Measurements from ENCODE around the gene CLEC4A.
"Not testable (repeated sequence)": the region's sequence is repeated elsewhere in the genome, so short reads cannot be mapped to it uniquely, and the experiment has no call there.

The CLEC4A gene

GRCh38 chr12:8123124-8123912 is at the start of gene CLEC4A:
CLEC4A (plus strand) TSS chr12:8123617; CDS start chr12:8123879, 262 bp downstream.
- DNase-seq = no peak

DNA sequence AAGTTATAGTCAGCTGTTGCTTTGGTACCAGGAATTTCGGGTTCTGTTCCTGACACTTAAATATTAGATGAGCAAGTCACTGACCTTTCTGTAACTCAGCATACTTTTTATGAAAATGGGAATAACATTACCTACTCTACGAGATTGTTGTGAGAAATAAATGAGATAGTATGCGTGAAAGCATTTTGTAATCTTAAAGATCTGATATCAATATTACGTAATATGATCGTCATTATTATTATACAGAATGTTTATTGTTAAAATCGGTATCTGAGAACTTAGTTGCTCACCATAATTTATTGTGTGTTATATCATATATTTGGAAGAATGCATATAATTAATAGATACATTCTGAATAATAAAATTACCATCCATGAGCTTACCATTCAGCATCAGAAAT is 47.5 kb upstream of the CLEC4A start:
- no peak for DNase-seq

GRCh38 chr12:8076366-8076765 is 47.1 kb upstream of the CLEC4A start:
- DNase-seq = no peak

DNA sequence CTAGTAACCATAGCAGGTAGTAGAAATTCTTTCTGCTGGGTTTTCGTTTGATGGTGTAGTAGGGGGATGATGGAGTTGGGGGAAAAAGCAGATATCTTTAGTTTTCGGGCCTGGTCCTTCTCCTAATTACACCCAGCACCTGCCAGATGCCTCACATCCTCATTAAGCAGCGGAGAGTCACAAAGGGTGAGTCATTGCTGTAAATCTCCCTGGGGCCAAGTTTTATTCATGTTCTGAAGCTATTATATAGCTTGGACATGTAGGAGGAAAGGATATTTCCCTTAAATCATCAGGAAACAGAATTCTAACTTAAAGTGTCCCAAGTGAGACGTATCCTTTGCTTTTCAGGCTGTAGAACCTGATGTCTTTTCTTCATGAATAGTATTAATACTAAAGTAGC is 46.2 kb upstream of the CLEC4A start:
- DNase-seq = peak; percentile 13

DNA sequence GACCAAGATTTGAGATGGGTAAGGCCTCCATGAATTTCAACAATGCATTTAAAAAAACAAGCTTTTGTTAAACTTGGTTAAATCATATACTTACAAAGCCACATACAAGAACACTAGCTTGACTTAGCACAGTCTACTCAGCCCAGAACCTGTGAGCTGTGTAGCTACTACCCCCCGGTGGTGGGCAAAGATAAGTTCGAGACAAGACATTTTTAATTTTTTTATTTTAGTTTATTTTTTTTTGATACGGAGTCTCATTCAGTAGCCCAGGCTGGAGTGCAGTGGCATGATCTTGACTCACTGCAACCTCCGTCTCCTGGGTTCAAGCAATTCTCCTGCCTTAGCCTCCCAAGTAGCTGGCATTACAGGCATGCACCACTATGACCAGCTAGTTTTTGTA is 45.0 kb upstream of the CLEC4A start:
- peak; percentile 42 for DNase-seq

GRCh38 chr12:8078916-8079315 is 44.5 kb upstream of the CLEC4A start:
- DNase-seq = no peak

GRCh38 chr12:8080120-8080519 is 43.3 kb upstream of the CLEC4A start:
- DNase-seq = no peak

- peak; percentile 31 for DNase-seq
Measured at GRCh38 chr12:8081251-8081920, 42.0 kb upstream of the CLEC4A start.

GRCh38 chr12:8082808-8083100 is 40.7 kb upstream of the CLEC4A start:
- DNase-seq = no peak

DNA sequence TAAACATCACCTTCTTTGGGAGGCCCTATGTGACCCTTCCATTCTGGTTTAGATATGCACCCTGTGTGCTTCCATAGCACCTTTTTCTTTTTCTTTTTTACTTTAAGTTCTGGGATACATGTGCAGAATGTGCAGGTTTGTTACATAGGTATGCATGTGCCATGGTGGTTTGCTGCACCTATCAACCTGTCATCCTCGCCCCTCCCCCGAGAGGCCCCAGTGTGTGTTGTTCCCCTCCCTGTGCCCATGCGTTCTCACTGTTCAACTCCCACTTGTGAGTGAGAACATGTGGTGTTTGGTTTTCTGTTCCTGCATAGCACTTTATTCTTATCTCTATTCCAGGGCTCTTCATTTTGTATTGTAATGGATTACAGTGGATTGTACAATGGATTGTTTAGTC is 39.1 kb upstream of the CLEC4A start:
- DNase-seq = not testable (repeated sequence)

- DNase-seq = no peak
Measured at GRCh38 chr12:8087666-8088065, 35.8 kb upstream of the CLEC4A start.

DNA sequence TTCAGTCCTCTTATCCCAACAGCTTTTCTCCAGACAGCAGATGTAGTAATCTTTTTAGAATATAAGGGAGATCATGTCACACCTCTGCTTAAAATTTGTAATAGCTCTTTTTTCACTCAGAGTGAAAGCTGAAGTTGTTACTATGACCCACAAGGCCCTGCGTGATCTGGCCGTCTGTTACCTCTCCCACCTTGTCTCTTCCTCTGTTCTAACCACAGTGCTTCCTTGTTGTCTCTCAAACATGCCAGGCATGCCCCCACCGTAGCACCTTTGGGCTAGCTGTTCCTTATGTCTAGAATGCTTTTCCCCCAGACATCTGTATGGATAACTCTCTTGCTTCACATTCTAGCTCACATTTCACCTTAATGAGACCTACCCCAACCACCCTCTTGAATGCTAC is 34.8 kb upstream of the CLEC4A start:
- DNase-seq = no peak

- DNase-seq = not testable (repeated sequence)
Measured at GRCh38 chr12:8089277-8089676, 34.1 kb upstream of the CLEC4A start.

- DNase-seq = no peak
Measured at GRCh38 chr12:8089716-8090115, 33.7 kb upstream of the CLEC4A start.

GRCh38 chr12:8093291-8093690 is 30.1 kb upstream of the CLEC4A start:
- DNase-seq = no peak

GRCh38 chr12:8096281-8096915 is 27.0 kb upstream of the CLEC4A start:
- no peak for DNase-seq

GRCh38 chr12:8099235-8099634 is 24.2 kb upstream of the CLEC4A start:
- no peak for DNase-seq

DNA sequence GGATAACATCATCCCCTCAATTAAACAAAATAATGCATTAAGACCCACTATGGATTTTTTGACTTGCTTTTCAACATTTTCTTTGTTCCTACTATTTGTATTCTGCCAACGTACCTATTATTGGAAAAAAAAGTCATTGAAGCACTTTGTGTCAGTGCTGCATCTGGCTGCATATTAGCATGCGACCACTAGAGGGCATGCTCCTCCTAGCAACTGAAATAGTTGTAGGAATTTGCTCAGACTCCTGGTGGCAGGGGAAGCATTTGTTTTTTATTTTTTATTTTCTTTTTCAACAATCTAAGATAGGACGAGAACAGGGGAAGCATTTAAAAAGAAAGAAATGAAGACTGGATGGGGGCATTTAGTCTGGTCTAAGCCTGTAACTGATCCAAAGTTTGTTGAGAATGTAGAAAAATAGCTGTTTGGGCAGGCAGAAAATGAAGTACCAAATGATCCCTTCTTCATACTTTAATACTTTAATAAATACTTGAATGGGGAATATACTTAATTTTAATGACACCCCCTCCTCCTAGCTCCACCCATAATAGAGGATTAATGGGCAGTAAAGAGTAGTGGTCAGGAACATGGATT is 14.5 kb upstream of the CLEC4A start:
- peak; percentile 68 for DNase-seq

- DNase-seq = not testable (repeated sequence)
Measured at GRCh38 chr12:8113117-8113516, 10.3 kb upstream of the CLEC4A start.

- no peak for DNase-seq
Measured at GRCh38 chr12:8120072-8120713, 3.2 kb upstream of the CLEC4A start.

- DNase-seq = no peak
Measured at GRCh38 chr12:8127138-8127537, 3.7 kb downstream of the CLEC4A start.

DNA sequence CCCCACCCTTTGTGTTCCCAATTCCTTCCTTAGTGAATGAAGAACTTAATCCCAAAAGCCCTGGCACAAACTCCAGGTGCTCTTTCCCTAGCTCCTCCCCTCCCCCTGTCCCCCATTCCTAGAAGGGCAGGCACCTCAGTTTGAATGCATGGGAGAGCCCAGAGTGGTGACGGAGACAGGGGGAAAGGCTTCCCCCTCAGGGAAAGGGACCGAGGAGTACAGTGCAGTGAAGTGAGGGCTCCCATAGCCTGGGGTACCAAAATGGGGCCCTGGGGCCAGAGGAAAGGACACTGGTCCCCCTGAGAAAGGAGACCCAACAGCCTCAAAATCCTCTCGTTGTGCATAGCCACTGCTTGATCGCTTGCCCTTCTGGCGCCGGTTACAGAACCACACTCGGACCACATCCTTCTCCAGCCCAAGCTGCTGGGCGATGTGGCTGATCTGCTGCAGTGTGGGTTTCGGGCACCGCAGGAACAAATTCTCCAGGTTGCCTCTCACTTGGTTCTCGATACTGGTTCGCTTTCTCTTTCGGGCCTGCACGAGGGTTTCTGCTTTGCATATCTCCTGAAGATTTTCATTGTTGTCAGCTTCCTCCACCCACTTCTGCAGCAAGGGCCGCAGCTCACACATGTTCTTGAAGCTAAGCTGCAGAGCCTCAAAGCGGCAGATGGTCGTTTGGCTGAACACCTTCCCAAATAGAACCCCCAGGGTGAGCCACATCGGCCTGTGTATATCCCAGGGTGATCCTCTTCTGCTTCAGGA is 10.4 kb downstream of the CLEC4A start:
- not testable (repeated sequence) for DNase-seq

Measured in kidney glomerular epithelial cell (primary cell).